Endothelial cell of umbilical vein (primary cell): Measurements from ENCODE around the gene SMIM38. TPM values are rescaled to one million over a fixed set of nuclear protein-coding genes. Genes with fewer than 3 reads are reported as not detected.

Experiments
- BruUV-seq: library from RNA; stranded (reverse); fragments of 400-500 nt; replicated peaks from 2 replicates; lab custom pipeline; 2021; lab: Mats Ljungman, UMichigan
- CTCF ChIA-PET: fragments of 300-600, 350-600 bp; sonication (Branson Sonifier 250); formaldehyde crosslinking; loops from one replicate; lab custom pipeline; 2021; ENCODE audit warnings: antibody characterized with exemption, inconsistent platforms; lab: Charles Lee
- POLR2A ChIA-PET: fragments of 300-600, 350-600 bp; sonication (Branson Sonifier 250); formaldehyde crosslinking; loops from one replicate; lab custom pipeline; 2021; ENCODE audit warnings: antibody characterized with exemption, inconsistent platforms; lab: Charles Lee
- DNase-seq: peaks from one replicate; pipeline ENCODE4 v3.0.0-alpha.2; 2011; ENCODE audit warnings: low read depth, low spot score
- FAIRE-seq: peaks from 2 replicates; lab custom pipeline; 2011; peaks lifted over from hg19 to GRCh38; lab: Jason Lieb, UNC
- H2AFZ ChIP-seq: 2 replicates; pipeline ENCODE4 v1.6.0; 2012; ENCODE audit warnings: low read depth, low read length, control low read depth, inconsistent platforms
- H3K27ac ChIP-seq: 2 replicates; pipeline ENCODE4 v1.5.1; 2011; ENCODE audit warnings: low read depth, mild to moderate bottlenecking, control low read depth, low read length, moderate library complexity; ENCODE audit not compliant: insufficient read depth
- H3K27me3 ChIP-seq, 2 experiments: 2 replicates each; pipeline versions ENCODE4 v1.6.0 to v1.6.1; 2011; ENCODE audit warnings: low read length in 2 of 2, mixed read lengths in 1 of 2; ENCODE audit not compliant: control insufficient read depth in 2 of 2, insufficient read depth in 2 of 2
- H3K36me3 ChIP-seq, 2 experiments: 2 replicates in 1 of 2; 3 replicates in 1 of 2; pipeline ENCODE4 v1.5.1; 2011; ENCODE audit warnings: low read length in 2 of 2, mild to moderate bottlenecking in 1 of 2, moderate library complexity in 1 of 2; ENCODE audit not compliant: control insufficient read depth in 2 of 2, insufficient read depth in 2 of 2; ENCODE audit errors: extremely low read depth in 1 of 2
- H3K4me1 ChIP-seq: 3 replicates; pipeline ENCODE4 v1.5.1; 2011; ENCODE audit warnings: mild to moderate bottlenecking, low read length; ENCODE audit not compliant: control insufficient read depth, insufficient read depth; ENCODE audit errors: extremely low read depth
- H3K4me2 ChIP-seq: 2 replicates; pipeline ENCODE4 v1.6.1; 2011; ENCODE audit warnings: low read length, control low read depth, mixed read lengths; ENCODE audit not compliant: insufficient read depth
- H3K4me3 ChIP-seq, 3 experiments: fragments of 200-600 bp in 1 of 3; sonication (generic), shearing (Covaris generic) in 1 of 3; replicated peaks in 1 of 3; 2 replicates each; pipeline ENCODE4 v1.5.1; 2011 to 2016; ENCODE audit warnings: control low read depth in 3 of 3, low read length in 3 of 3, mild to moderate bottlenecking in 2 of 3, inconsistent platforms in 1 of 3, low read depth in 1 of 3, moderate library complexity in 1 of 3; ENCODE audit not compliant: insufficient read depth in 1 of 3
- H3K79me2 ChIP-seq: 2 replicates; pipeline ENCODE4 v1.6.0; 2012; ENCODE audit warnings: low read length, inconsistent platforms; ENCODE audit not compliant: control insufficient read depth, insufficient read depth
- H3K9ac ChIP-seq: replicated peaks from 2 replicates; pipeline ENCODE3; 2011; ENCODE audit warnings: low read length, control low read depth; ENCODE audit not compliant: insufficient read depth; ENCODE audit errors: extremely low read depth
- H3K9me1 ChIP-seq: replicated peaks from 3 replicates; pipeline ENCODE4 v1.6.0; 2011; ENCODE audit warnings: mild to moderate bottlenecking, low read length; ENCODE audit not compliant: control insufficient read depth, insufficient read depth; ENCODE audit errors: extremely low read depth
- H3K9me3 ChIP-seq: replicated peaks from 2 replicates; pipeline ENCODE4 v1.5.1; 2012; ENCODE audit warnings: low read length, inconsistent platforms; ENCODE audit not compliant: control insufficient read depth, insufficient read depth
- H4K20me1 ChIP-seq: replicated peaks from 2 replicates; pipeline ENCODE3; 2011; ENCODE audit warnings: mild to moderate bottlenecking, low read length; ENCODE audit not compliant: control insufficient read depth, insufficient read depth; ENCODE audit errors: extremely low read depth
- CTCF ChIP-seq, 2 donors: IDR thresholded peaks; 1 replicate in 1 of 2; 2 replicates in 1 of 2; pipeline ENCODE4 v1.5.1; 2011; ENCODE audit warnings: low read length in 2 of 2, mild to moderate bottlenecking in 2 of 2, moderate library complexity in 2 of 2, control low read depth in 1 of 2, inconsistent platforms in 1 of 2, low read depth in 1 of 2; ENCODE audit not compliant: insufficient read depth in 1 of 2; ENCODE audit errors: extremely low read depth in 1 of 2
- EZH2 ChIP-seq: IDR thresholded peaks from 2 replicates; pipeline ENCODE4 v1.6.1; 2012; ENCODE audit warnings: borderline replicate concordance, low read depth, mild to moderate bottlenecking, moderate library complexity, low read length, inconsistent platforms; ENCODE audit not compliant: severe bottlenecking
- FOS ChIP-seq: IDR thresholded peaks from 2 replicates; pipeline ENCODE4 v1.6.1; 2011; ENCODE audit warnings: mild to moderate bottlenecking, low read length, moderate library complexity, borderline replicate concordance; ENCODE audit not compliant: insufficient read depth
- GATA2 ChIP-seq: IDR thresholded peaks from 2 replicates; pipeline ENCODE4 v1.7.0; 2011; ENCODE audit warnings: low read depth, mild to moderate bottlenecking, moderate library complexity, mixed read lengths, low read length; ENCODE audit not compliant: insufficient read length, insufficient read depth
- JUN ChIP-seq: IDR thresholded peaks from 2 replicates; pipeline ENCODE4 v1.6.1; 2011; ENCODE audit warnings: borderline replicate concordance, low read depth; ENCODE audit not compliant: insufficient read length, insufficient read depth
- MAX ChIP-seq: IDR thresholded peaks from 2 replicates; pipeline ENCODE4 v1.6.1; 2011; ENCODE audit not compliant: insufficient read depth, insufficient read length
- MYC ChIP-seq: IDR thresholded peaks from one replicate; pipeline ENCODE4 v1.6.1; 2011; ENCODE audit warnings: mild to moderate bottlenecking, low read depth, low read length
- POLR2A ChIP-seq: IDR thresholded peaks from 2 replicates; pipeline ENCODE4 v1.6.1; 2012; ENCODE audit warnings: low read depth, mild to moderate bottlenecking, control low read depth, low read length
- POLR2AphosphoS5 ChIP-seq: IDR thresholded peaks from 2 replicates; pipeline ENCODE4 v1.6.1; 2012; ENCODE audit warnings: low read depth, mild to moderate bottlenecking, control low read depth, low read length, moderate library complexity; ENCODE audit not compliant: insufficient read depth
- dilution Hi-C: fragments of 300-500 bp; cut with MboI; formaldehyde crosslinking; loops from one replicate; pipeline ENCODE4 v1.15.0; 2019; ENCODE audit warnings: low sequenced_read_pairs; ENCODE audit not compliant: extremely low pct_ligation_motif_present
- intact Hi-C: fragments of 100-400 bp; cut with micrococcal nuclease; formaldehyde crosslinking; loops from one replicate; pipeline ENCODE4 v1.10.0; 2022
- polyA plus RNA-seq, 4 experiments: library from polyadenylated mRNA; depleted of rRNA in 3 of 4; stranded (reverse) in 3 of 4; unstranded in 1 of 4; fragments of >200 nt; gene quantifications; 2 replicates each; pipeline versions ENCODE4 v1.2.1 to v1.2.3, GENCODE V29; 2011 to 2012; ENCODE audit warnings: missing spikeins in 1 of 4
- total RNA-seq: library from RNA; stranded (reverse); gene quantifications from 2 replicates; pipeline ENCODE4 v1.2.3, GENCODE V29; 2021

Gene SMIM38
- total and polyA plus RNA-seq, 2 donors (not counting 3 experiments of a cell fraction or from before 2014, with no cell fraction given), result 0.03 TPM; not detected in 1

GRCh38 chr11:69136471-69136870 is 19.3 kb upstream of the SMIM38 start:
- ChIA-PET POLR2A (no interaction called here), CTCF (interaction anchor here (1.2 kb wide), 1 partner anchor 10 kb away, joined by 3 read pairs; no protein-coding TSS in a partner anchor)
- intact Hi-C loops, result no loop called here

More at GRCh38 chr11:69136471-69136870, 19.3 kb upstream of the SMIM38 start:
- H4K20me1 ChIP-seq, result no peaks in the 10 kb centered on the region
- H3K9me1 ChIP-seq, result no peaks in the 10 kb centered on the region
- H3K27ac ChIP-seq, result no peak overlapping the region
- H3K4me2 ChIP-seq, result no peak overlapping the region
- DNase-seq (no peak), FAIRE-seq (no peak)
- H3K9me3 ChIP-seq, result no peaks in the 10 kb centered on the region
- no peaks in the 10 kb centered on the region for H3K79me2 ChIP-seq
- H3K4me1 ChIP-seq, result no peaks in the 10 kb centered on the region
- H3K27me3 ChIP-seq, result peaks cover 1 to 3% of the 10 kb centered on the region in 2 experiments
- no peak overlapping the region for H3K4me3 ChIP-seq
- BruUV-seq, result no TSS peak
- dilution Hi-C loops, result no loop called here
- no peak overlapping the region for H3K9ac ChIP-seq
- no peak overlapping the region for H2AFZ ChIP-seq
- H3K36me3 ChIP-seq, result no peaks in the 10 kb centered on the region
- no peak for TF ChIP-seq MYC
- no peak for TF ChIP-seq GATA2
- no peak for TF ChIP-seq POLR2AphosphoS5
- TF ChIP-seq POLR2A, result no peak
- TF ChIP-seq FOS, result no peak
- TF ChIP-seq MAX, result no peak
- no peak for TF ChIP-seq CTCF (IDR thresholded peaks at IDR 0.05; ENCODE audit: extremely low read depth in 1 of 2, insufficient read depth in 1 of 2, low read depth in 1 of 2, low read length in 2 of 2)
- no peak for TF ChIP-seq JUN
- no peak for TF ChIP-seq EZH2
